ENCODE data around the gene KAT7. TPM values are rescaled to one million over a fixed set of nuclear protein-coding genes. Genes with fewer than 3 reads are reported as not detected.
A peak's percentile ranks its signal among the peaks of the same experiment; 100 is the strongest.

KAT7 gene
- total RNA-seq, 3 donors from 2014 or later = 59.4 to 66.6 (median 63.8) TPM

DNA sequence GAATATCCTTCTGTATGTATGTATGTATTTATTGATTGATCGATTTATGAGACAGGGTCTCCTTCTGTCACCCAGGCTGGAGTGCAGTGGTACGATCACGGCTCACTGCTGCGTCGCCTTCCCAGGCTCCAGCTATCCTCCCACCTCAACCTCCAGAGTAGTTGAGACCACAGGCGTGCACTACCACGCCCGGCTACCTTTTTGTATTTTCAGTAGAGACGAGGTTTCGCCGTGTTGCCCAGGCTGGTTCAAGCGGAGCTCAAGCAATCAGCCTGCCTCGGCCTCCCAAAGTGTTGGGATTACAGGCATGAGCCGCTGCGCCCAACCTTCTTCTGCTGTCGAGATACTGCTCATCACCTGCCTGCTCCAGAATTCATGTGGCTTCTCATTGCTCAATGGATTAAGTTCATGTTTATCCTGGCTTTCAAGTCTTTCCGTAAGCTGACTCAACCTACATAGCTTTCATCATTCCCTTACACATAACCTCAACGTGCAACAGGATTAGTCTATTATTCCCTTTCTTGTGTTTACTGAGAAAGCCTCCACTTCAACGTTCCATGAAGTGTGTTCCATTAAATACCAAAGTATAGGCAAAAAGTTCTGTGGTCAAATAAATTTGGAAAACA, 45.8 kb downstream of the KAT7 start:
- no peaks in the 10 kb centered on the region for H3K4me1 Mint-ChIP-seq (ENCODE audit: low read depth)

DNA sequence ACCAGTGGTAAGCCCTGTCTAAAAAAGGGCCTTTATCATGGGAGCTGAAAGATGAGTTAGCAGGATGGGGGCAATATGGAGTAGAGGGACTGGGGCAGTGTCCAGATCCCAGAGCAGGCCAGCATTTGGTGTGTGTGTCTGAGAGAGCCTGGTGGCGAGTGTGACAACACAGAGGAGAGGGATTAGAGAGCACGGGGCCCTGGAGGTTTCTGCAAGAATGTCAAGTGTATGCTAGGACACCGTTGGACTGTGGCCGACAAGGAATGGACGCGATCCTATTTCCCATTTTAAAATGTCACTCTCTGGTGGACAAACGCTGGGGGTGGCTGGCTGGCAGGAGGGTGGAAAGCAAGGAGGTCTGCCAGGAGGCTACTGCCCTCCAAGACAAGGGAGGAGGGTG, 47.0 kb downstream of the KAT7 start:
- Mint-ChIP-seq H3K36me3 (ENCODE audit: insufficient read depth) (peaks cover 12% of the 10 kb centered on the region), H3K27me3 (ENCODE audit: low read depth) (no peaks in the 10 kb centered on the region), H3K9me3 (no peaks in the 10 kb centered on the region), H3K4me1 (ENCODE audit: low read depth) (no peaks in the 10 kb centered on the region), H3K4me3 (no peak overlapping the region)
- ATAC-seq (no peak), DNase-seq (no peak)

More for the DNA sequence above, 45.8 kb downstream of the KAT7 start:
- Mint-ChIP-seq H3K9me3 (no peaks in the 10 kb centered on the region), H3K27me3 (ENCODE audit: low read depth) (no peaks in the 10 kb centered on the region), H3K36me3 (ENCODE audit: insufficient read depth) (peaks cover 12% of the 10 kb centered on the region), H3K4me3 (no peak overlapping the region)
- ATAC-seq (no peak), DNase-seq (no peak)

DNA sequence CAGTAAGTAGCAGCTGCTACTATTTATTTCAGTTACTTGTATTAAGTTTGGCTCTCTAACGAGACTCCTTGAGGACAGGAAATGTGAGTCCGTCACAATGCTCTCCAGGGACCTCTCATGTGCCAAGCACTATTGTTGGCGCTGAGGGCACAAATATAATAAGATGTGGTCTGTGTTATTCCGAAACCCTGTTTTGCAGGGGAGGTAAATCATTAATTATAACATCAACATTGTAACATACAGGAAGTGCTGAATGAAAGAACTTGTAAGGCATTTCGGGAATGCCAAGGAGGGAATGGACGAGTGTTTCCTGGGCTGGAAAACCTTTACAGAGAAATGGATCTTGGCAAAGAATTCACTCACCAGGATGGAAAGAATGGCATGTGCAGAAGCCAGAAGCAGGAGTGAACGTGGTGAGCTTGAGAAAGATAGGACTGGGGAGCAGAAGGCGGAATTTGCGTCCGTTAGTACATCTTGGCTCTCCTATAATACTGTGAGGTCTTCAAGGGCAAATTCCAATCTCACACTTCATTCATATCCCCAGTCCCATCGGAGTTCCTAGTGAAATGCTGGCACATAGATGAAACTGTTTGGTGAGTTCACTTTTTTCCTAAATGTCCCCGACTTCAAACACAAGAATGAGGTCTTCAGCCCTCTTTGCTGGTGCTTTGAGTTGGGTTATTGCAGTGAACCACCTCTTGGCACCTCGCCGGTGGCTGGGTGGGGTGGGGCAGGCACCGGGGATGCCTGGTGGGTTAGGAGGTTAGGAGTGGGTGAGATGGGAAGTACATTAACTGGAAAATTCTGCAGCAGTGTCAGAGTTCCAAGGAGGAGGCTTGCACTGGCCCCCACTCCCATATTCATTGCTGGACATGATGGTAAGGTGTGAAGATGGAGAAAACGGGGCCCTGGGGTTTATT, 47.9 kb downstream of the KAT7 start:
- DNase-seq (no peak), ATAC-seq (no peak)
- Mint-ChIP-seq H3K27me3 (ENCODE audit: low read depth) (no peaks in the 10 kb centered on the region), H3K9me3 (no peaks in the 10 kb centered on the region), H3K4me3 (no peak overlapping the region), H3K4me1 (ENCODE audit: low read depth) (no peaks in the 10 kb centered on the region), H3K36me3 (ENCODE audit: insufficient read depth) (peaks cover 12% of the 10 kb centered on the region)

DNA sequence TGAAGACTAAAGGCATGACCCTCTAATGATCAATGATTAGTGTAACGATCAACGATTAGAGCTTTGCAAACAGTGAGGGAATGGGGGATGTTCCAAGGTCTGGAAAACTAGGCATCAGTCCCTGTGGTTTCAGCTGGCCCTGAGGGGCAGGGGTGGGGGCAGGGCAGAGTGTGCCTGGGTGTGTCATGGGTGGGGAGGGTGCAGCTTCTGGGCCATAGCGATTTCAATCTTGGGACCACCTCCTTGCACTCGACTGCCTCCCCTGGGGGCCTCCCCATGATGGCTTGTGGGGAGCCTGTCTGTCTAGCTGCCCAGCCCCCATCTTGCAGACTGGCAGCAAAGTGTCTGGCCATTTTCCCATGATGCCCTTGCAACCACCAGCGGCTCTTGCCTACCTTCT, 51.0 kb downstream of the KAT7 start:
- ATAC-seq (no peak), DNase-seq (no peak)
- H3K36me3 Mint-ChIP-seq (ENCODE audit: insufficient read depth) = peaks cover 8% of the 10 kb centered on the region
- no peak overlapping the region for H3K4me3 Mint-ChIP-seq
- H3K27me3 Mint-ChIP-seq (ENCODE audit: low read depth) = no peaks in the 10 kb centered on the region
- H3K4me1 Mint-ChIP-seq (ENCODE audit: low read depth) = no peaks in the 10 kb centered on the region
- H3K9me3 Mint-ChIP-seq = no peaks in the 10 kb centered on the region

DNA sequence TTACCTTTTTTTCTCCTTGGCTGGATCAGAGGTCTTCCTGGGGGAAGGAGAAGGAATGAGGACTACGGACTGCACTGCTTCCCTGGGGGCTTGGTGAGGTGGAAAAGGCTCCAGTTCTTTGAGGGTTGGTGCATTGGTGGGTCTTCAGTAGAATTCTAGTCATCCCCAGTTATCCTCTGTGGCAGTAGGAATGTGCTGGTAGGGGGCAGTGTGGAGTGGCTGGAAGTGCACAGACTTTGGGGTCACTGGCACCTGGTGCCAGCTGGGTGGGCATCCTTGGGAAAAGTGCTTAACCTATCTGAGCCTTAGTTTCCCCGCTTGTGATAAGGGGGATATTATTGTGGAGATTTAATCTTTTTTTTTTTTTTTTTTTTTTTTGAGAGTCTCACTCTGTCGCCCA, 53.1 kb downstream of the KAT7 start:
- no peak for ATAC-seq
- H3K27me3 Mint-ChIP-seq (ENCODE audit: low read depth) = no peaks in the 10 kb centered on the region
- peaks cover 8% of the 10 kb centered on the region for H3K4me1 Mint-ChIP-seq (ENCODE audit: low read depth)
- no peak overlapping the region for H3K4me3 Mint-ChIP-seq
- H3K36me3 Mint-ChIP-seq (ENCODE audit: insufficient read depth) = peaks cover 7% of the 10 kb centered on the region
- H3K9me3 Mint-ChIP-seq = no peaks in the 10 kb centered on the region
- no peak for DNase-seq

DNA sequence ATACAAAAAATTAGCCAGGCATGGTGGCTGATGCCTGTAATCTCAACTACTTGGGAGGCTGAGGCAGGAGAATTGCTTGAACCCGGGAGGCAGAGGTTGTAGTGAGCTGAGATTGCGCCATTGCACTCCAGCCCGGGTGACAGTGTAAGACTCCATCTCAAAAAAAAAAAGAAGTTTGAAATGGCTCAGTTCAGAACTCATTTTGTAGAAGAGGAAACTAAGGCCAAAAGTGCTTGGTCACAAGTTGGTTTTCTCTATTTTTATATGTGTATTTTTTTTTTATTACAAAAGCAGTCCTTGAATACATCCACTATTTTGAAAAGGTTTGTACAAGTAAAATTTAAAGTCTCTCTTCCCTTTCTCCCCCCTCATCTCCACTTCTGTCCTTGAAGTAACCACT, 53.9 kb downstream of the KAT7 start:
- Mint-ChIP-seq H3K9me3 (no peaks in the 10 kb centered on the region), H3K27me3 (ENCODE audit: low read depth) (no peaks in the 10 kb centered on the region)
- DNase-seq = no peak

DNA sequence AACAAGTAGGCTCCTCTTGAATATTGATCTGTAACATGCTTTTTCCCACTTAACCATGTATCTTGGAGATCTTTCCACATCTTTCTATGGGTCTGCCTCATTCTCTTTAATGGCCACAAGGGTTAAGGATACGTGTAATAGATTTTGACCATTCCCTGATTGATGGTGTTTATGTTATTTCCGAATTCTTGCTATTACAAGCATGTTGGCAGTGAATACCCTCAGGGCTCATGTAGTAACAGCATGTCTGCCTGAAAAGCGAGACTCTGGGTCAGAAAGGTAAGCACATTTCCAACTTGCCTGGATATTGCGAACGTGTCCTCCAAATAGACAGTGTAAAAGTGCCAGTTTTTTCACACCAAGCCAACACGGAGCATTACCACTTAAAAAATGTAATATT, 54.4 kb downstream of the KAT7 start:
- Mint-ChIP-seq H3K36me3 (ENCODE audit: insufficient read depth) (peaks cover 7% of the 10 kb centered on the region), H3K4me1 (ENCODE audit: low read depth) (peaks cover 8% of the 10 kb centered on the region), H3K9me3 (no peaks in the 10 kb centered on the region), H3K27me3 (ENCODE audit: low read depth) (no peaks in the 10 kb centered on the region), H3K4me3 (no peak overlapping the region)
- no peak for DNase-seq
- ATAC-seq = no peak

More for the DNA sequence above, 53.9 kb downstream of the KAT7 start:
- Mint-ChIP-seq H3K4me3 (no peak overlapping the region), H3K36me3 (ENCODE audit: insufficient read depth) (peaks cover 7% of the 10 kb centered on the region), H3K4me1 (ENCODE audit: low read depth) (peaks cover 8% of the 10 kb centered on the region)
- no peak for ATAC-seq

DNA sequence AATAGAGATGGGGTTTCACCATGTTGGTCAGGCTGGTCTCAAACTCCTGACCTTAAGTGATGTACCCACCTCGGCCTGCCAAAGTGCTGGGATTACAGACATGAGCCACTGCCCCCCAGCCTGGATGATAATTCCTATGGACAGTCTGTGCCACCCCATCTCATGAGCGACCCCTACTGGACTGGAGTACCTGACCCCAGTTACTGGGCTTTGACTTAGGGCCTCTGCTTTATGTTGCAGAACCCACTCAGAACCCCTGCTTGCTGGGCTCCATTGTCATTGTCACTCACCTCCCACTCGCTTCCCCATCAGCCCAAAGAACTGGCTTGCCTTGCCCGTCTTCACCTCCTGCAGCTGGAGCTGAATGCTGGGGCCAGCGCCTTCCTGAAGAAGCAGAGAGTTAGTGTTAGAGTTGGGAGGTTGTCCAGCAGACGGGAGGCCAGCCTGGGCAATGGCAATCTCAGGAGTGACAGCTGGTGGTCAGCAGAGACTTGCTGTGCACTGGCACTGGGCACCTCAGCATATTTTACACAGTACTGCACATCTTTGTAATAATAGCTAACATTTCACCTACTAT, 55.4 kb downstream of the KAT7 start:
- no peaks in the 10 kb centered on the region for H3K9me3 Mint-ChIP-seq
- DNase-seq = no peak
- H3K36me3 Mint-ChIP-seq (ENCODE audit: insufficient read depth) = peaks cover 7% of the 10 kb centered on the region
- H3K4me3 Mint-ChIP-seq = no peak overlapping the region
- H3K4me1 Mint-ChIP-seq (ENCODE audit: low read depth) = peaks cover 8% of the 10 kb centered on the region
- no peaks in the 10 kb centered on the region for H3K27me3 Mint-ChIP-seq (ENCODE audit: low read depth)
- no peak for ATAC-seq

DNA sequence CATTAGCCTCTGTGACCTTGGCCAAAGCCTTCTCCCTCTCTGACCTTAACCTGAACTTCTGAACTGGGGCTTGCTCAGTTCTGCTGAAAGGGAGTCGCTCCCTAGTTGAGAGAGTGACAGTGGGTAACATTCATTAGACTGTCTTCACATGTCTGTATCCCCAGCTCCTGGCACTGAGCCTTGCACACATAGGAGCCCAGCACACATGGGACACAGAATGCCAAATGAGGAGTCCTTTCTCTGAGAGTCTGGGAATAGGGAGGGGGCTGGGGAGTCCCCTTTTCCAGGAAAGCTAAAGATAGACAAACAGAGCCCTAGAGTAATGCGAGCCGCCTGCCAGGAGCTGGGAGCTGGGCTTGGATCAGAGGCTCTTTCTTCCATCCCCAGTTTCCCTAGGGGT, 56.8 kb downstream of the KAT7 start:
- H3K4me3 Mint-ChIP-seq = no peak overlapping the region
- H3K4me1 Mint-ChIP-seq (ENCODE audit: low read depth) = peaks cover 8% of the 10 kb centered on the region
- H3K27me3 Mint-ChIP-seq (ENCODE audit: low read depth) = no peaks in the 10 kb centered on the region
- no peak for DNase-seq
- H3K9me3 Mint-ChIP-seq = no peaks in the 10 kb centered on the region
- no peak for ATAC-seq
- peaks cover 7% of the 10 kb centered on the region for H3K36me3 Mint-ChIP-seq (ENCODE audit: insufficient read depth)

DNA sequence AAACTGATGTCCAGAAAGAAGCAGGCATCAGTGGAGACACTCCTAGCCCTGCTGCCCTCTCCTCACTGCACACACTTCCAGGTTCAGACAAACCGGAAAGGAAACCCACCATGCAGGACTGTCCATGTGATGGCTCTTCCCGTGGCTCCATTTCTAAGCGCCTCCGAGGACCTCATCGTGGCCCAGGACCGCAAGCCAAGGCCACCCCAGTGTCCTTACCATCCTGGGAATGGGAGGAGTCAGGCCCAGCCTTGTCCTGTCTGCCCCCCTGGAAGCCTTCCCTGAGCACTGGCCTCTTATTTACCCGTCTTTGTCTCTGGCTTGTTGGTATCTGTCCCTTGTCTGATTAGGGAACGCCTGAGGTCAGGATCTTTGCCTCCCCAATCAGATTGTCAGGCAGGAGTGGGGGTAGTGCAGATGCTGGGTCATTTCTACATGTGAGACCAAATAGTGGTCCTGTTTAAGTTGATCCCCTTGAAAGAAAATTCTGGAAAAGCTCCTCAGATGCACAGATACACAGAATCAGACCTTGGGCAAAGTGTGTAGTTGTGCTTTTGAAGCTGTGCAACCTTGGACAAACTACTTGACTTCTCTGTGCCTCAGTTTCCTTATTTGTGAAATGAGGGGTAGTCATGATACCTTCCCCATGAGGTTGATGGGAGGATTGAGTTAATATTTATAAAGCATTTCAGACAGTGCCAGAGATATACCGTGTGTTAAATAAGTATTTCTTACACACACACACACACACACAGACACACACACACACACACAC, 58.6 kb downstream of the KAT7 start:
- H3K4me3 Mint-ChIP-seq = no peak overlapping the region
- ATAC-seq (no peak), DNase-seq (no peak)
- H3K27me3 Mint-ChIP-seq (ENCODE audit: low read depth) = no peaks in the 10 kb centered on the region
- no peaks in the 10 kb centered on the region for H3K9me3 Mint-ChIP-seq
- peaks cover 7% of the 10 kb centered on the region for H3K36me3 Mint-ChIP-seq (ENCODE audit: insufficient read depth)
- peaks cover 16% of the 10 kb centered on the region for H3K4me1 Mint-ChIP-seq (ENCODE audit: low read depth)

DNA sequence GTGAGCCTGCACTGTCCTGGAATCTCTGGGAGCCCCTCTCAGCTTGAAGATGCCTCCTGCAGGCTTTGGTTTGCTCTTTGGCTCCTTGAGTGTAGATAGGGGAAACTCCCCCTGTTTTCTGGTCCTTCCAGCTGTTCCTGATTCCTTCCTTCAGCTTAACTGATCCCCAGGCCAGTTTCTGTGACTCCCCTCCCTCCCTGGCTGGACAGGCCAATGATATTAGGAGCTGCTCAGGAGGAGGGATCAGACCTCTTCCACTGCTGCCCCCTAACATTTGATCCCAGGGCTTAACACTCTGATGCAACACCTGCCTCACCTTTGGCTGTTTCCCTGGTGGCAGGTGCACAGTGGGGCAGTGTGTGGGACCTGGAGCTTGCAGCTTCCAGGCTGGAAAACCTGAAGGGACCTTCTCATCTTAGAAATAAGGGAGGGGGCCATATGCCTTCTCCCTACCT, 59.6 kb downstream of the KAT7 start, which contains the start of gene TAC4:
TAC4 (minus strand) TSS at position 51 of the 455 bp plus-strand sequence. CDS start 52 bp downstream, outside the sequence.
- H3K36me3 Mint-ChIP-seq (ENCODE audit: insufficient read depth) = peaks cover 3% of the 10 kb centered on the region
- H3K27me3 Mint-ChIP-seq (ENCODE audit: low read depth) = no peaks in the 10 kb centered on the region
- no peaks in the 10 kb centered on the region for H3K9me3 Mint-ChIP-seq
- DNase-seq = no peak
- peaks cover 18% of the 10 kb centered on the region for H3K4me1 Mint-ChIP-seq (ENCODE audit: low read depth)
- no peak for ATAC-seq
- no peak within 1 kb of the TSS for H3K4me3 Mint-ChIP-seq

DNA sequence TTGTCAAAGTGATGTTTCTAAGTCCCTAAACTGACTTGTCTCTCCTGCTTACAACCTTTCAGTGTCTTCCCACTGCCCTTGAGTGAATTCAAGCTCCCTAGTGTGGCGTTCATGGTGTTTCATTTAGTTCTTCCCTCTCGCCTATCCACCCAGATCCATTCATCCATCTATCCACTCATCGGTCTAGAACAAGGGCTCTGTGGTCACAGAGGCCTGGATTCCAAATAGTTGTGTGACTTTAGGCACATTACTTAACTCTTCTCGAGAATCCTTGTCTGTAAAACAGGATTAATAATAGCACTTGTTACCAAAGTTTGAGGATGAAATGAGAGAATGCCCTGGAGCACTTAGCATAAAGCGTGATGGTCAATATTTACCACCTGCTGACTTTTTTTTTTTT, 60.3 kb downstream of the KAT7 start:
- no peak for DNase-seq
- H3K4me1 Mint-ChIP-seq (ENCODE audit: low read depth) = peaks cover 18% of the 10 kb centered on the region
- H3K36me3 Mint-ChIP-seq (ENCODE audit: insufficient read depth) = peaks cover 3% of the 10 kb centered on the region
- H3K4me3 Mint-ChIP-seq = no peak overlapping the region
- H3K27me3 Mint-ChIP-seq (ENCODE audit: low read depth) = no peaks in the 10 kb centered on the region
- ATAC-seq = no peak
- no peaks in the 10 kb centered on the region for H3K9me3 Mint-ChIP-seq

DNA sequence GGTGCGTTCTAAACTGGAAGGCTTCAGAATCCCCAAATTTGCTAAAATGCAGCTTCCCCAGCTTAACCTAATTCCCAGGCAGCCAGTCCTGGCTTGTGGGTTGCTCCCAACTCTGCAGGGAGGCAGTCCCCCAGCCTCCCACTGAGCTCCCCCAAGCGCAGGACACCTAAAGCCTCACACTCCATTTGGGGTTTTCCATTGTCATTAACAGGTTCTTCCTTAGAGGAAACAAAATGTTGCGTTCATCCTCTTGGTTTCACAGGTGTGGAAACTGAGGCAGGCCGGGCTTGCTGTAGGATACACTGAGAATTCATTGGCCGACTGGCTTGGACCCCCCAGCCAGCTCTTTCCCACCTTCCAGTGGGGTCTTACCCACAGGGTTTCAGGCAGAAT, 61.7 kb downstream of the KAT7 start:
- Mint-ChIP-seq H3K4me3 (peak overlapping the region; percentile 85), H3K4me1 (ENCODE audit: low read depth) (peaks cover 13% of the 10 kb centered on the region), H3K9me3 (no peaks in the 10 kb centered on the region), H3K36me3 (ENCODE audit: insufficient read depth) (no peaks in the 10 kb centered on the region), H3K27me3 (ENCODE audit: low read depth) (no peaks in the 10 kb centered on the region)
- DNase-seq (no peak), ATAC-seq (no peak)

DNA sequence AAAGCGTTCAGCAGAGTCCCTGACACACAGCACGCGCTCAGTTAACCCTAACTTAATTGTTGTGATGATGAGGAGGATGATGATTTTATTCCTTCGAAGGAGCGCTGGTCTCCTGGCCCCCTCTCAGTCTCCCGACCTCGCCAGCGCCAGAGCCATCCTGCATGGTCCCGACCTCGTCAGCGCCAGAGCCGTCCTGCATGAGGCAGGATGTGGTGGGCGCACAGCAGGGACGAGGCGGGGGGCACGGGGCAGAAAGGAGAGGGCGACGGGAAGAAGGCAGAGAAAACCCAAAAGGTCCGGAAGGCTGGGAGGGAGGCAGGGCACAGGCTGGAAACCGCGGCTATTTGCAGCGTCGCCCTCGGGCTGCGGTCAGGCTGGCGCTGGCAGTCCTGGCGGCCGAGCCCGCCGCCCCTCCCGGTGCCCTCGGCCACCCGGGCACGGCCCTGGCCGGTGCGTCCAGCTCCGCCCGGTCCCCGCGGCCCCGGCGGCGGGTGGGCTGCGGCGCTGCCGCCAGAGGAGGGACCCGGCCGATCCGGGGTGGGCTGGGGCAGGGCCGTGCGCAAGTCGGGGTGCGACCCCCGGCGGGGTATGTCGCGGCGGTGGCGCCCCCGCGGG, 62.4 kb downstream of the KAT7 start:
- Mint-ChIP-seq H3K27me3 (ENCODE audit: low read depth) (no peaks in the 10 kb centered on the region), H3K4me1 (ENCODE audit: low read depth) (peaks cover 10% of the 10 kb centered on the region), H3K9me3 (no peaks in the 10 kb centered on the region), H3K36me3 (ENCODE audit: insufficient read depth) (no peaks in the 10 kb centered on the region), H3K4me3 (peak overlapping the region; percentile 85)
- peak; percentile 6 to 35 for ATAC-seq
- DNase-seq = no peak

Measured in activated T-cell treated with anti-CD3 and anti-CD28 coated beads, Interleukin-2, amount 50 U/mL, for 4 hours (primary cell).